Right lobe of liver (tissue), 6 donors: ENCODE data around the gene CACNA2D1. TPM values are rescaled to one million over a fixed set of nuclear protein-coding genes. Genes with fewer than 3 reads are reported as not detected.

ENCODE experiments used
- ATAC-seq, 4 donors: fragments of 200-7000 bp; cut with Tn5 transposase; one replicate each; pipeline ENCODE4 v1.9.1; 2020; ENCODE audit warnings: mild to moderate bottlenecking in 4 of 4, moderate library complexity in 4 of 4
- DNase-seq, 3 donors: peaks; one replicate each; pipeline ENCODE4 v3.0.0-alpha.2; 2020
- H3K27ac ChIP-seq, 3 donors: fragments of 200-600 bp; one replicate each; pipeline ENCODE4 v1.8.0; 2022
- H3K27me3 ChIP-seq, 2 donors: fragments of 200-600 bp; one replicate each; pipeline ENCODE4 v1.8.0; 2022
- H3K36me3 ChIP-seq, 4 donors: fragments of 200-600 bp; sonication (generic) in 1 of 4; one replicate each; pipeline versions ENCODE4 v1.5.1 to v1.8.0; 2017 to 2022; ENCODE audit warnings: control low read depth in 1 of 4
- H3K4me1 ChIP-seq, 4 donors: fragments of 200-600 bp; sonication (generic) in 1 of 4; one replicate each; pipeline versions ENCODE4 v1.5.1 to v1.8.0; 2017 to 2022; ENCODE audit warnings: control low read depth in 1 of 4
- H3K4me3 ChIP-seq, 3 donors: fragments of 200-600 bp; one replicate each; pipeline ENCODE4 v1.8.0; 2022
- H3K9me3 ChIP-seq, 4 donors: fragments of 200-600 bp; sonication (generic) in 1 of 4; one replicate each; pipeline versions ENCODE4 v1.5.1 to v1.8.0; 2017 to 2022; ENCODE audit warnings: control low read depth in 1 of 4
- CTCF ChIP-seq, 4 donors: fragments of 200-600 bp in 3 of 4; fragments of 450-650 bp in 1 of 4; IDR thresholded peaks; one replicate each; pipeline versions ENCODE4 v1.5.1 to v1.8.0; 2016 to 2022; ENCODE audit warnings: antibody characterized with exemption in 4 of 4, mild to moderate bottlenecking in 2 of 4
- POLR2A ChIP-seq: fragments of 450-650 bp; IDR thresholded peaks from one replicate; pipeline ENCODE4 v1.6.1; 2017; ENCODE audit warnings: antibody characterized with exemption, mild to moderate bottlenecking
- whole genome bisulfite sequencing: methylation state at CpG from one replicate; pipeline ENCODE4 v1.1.6; 2018; ENCODE audit warnings: low coverage, low lambda C conversion rate; ENCODE audit not compliant: insufficient coverage; ENCODE audit errors: missing lambda C conversion rate; 5-methylcytosine and 5-hydroxymethylcytosine counted together
- intact Hi-C, 2 donors: fragments of 100-400 bp; cut with DNase I; formaldehyde crosslinking; loops; one replicate each; pipeline versions ENCODE4 v1.11.2 to v1.14.1; 2022
- total RNA-seq, 6 experiments: library from RNA; depleted of rRNA in 2 of 6; stranded (reverse); fragments of >200 nt in 2 of 6; fragmentation: NEBNext Ultra II Directional in 3 of 6; extraction: Animal tissue kit (Norgen Biotek cat#: 25700) in 3 of 6; gene quantifications; one replicate each; pipeline versions ENCODE4 v1.1.0 to v1.2.4, GENCODE V29; 2016 to 2023
- donor health status: DM: no; HTN: yes; CAD: no.
- donor health status: DM: no; HTN: no; CAD: no.
- donor health status: DM: no; HTN: no; CAD: no.
- donor health status: DM: no; HTN: yes; CAD: no.
- donor health status: DM: no; HTN: yes; CAD: no.

The CACNA2D1 gene
- total RNA-seq, 6 experiments from 2014 or later, result 1.3 to 6.0 (median 2.2) TPM

GRCh38 chr7:82158327-82158726 lies 285.2 kb downstream of the CACNA2D1 start:
- ATAC-seq (no peak), DNase-seq (no peak)
- H3K9me3 ChIP-seq, result no peaks in the 10 kb centered on the region
- H3K27ac ChIP-seq, result no peak overlapping the region
- H3K27me3 ChIP-seq, result no peaks in the 10 kb centered on the region
- H3K4me3 ChIP-seq, result no peak overlapping the region
- H3K36me3 ChIP-seq, result no peaks in the 10 kb centered on the region
- intact Hi-C loops, result no loop called here
- no peak for TF ChIP-seq POLR2A
- TF ChIP-seq CTCF (IDR thresholded peaks at IDR 0.05), result no peak
- no peaks in the 10 kb centered on the region for H3K4me1 ChIP-seq

DNA sequence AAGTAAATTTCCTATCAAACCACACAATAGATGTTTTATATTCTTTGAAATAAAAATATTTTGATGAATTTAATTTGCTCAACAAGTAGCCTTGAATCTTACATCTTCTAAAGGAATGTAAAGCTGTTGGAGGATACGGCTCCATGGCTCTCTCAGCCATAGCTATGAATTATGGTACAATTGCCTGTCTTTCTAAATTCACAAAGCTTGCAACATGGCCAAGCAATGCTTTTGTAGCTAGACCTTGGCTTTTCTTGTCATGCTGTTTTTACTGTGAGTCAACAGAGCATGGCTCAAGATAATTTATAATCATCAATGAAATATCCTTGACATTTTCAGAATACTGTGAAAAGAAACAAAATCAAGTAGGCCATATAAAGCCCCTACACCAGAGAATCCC lies 286.7 kb downstream of the CACNA2D1 start:
- no peak for TF ChIP-seq POLR2A
- TF ChIP-seq CTCF (IDR thresholded peaks at IDR 0.05), result no peak
- no peaks in the 10 kb centered on the region for H3K36me3 ChIP-seq
- H3K27me3 ChIP-seq, result no peaks in the 10 kb centered on the region
- no peak for DNase-seq
- H3K4me3 ChIP-seq, result no peak overlapping the region
- no peaks in the 10 kb centered on the region for H3K9me3 ChIP-seq
- H3K4me1 ChIP-seq, result no peaks in the 10 kb centered on the region
- 58% methylated on average over 1 of the region's 1 CpG for WGBS
- no peak for ATAC-seq
- H3K27ac ChIP-seq, result no peak overlapping the region
- intact Hi-C loops, result no loop called here

DNA sequence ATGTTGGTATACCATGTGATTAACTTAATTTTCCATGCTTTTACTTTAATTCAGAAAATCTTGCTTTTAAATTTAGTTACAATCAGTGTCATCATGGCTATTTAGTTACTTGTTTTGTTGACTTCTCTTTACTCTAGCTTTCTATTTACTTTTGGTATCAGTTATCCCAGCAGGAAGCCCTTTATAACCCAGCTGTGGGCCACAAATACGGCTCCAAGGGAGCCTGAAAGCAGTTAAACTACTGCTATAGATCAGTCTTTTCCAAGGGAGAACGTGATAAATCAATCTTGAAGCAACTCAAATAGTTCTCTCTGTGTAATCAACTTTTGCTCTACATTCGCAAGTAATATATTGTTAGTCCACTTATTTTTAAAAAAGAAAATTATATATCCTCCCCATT lies 287.4 kb downstream of the CACNA2D1 start:
- Histone ChIP-seq H3K27ac (no peak overlapping the region), H3K4me1 (no peaks in the 10 kb centered on the region), H3K27me3 (no peaks in the 10 kb centered on the region), H3K36me3 (no peaks in the 10 kb centered on the region), H3K9me3 (no peaks in the 10 kb centered on the region), H3K4me3 (no peak overlapping the region)
- intact Hi-C loops, result no loop called here
- ATAC-seq (no peak), DNase-seq (no peak)
- no peak for TF ChIP-seq POLR2A
- TF ChIP-seq CTCF (IDR thresholded peaks at IDR 0.05), result no peak
- 22% methylated on average over 3 of the region's 3 CpGs for WGBS

GRCh38 chr7:82154728-82155127 lies 288.8 kb downstream of the CACNA2D1 start:
- intact Hi-C loops, result no loop called here
- DNase-seq (no peak), ATAC-seq (no peak)
- H3K4me3 ChIP-seq, result no peak overlapping the region
- no peaks in the 10 kb centered on the region for H3K4me1 ChIP-seq
- no peaks in the 10 kb centered on the region for H3K36me3 ChIP-seq
- TF ChIP-seq CTCF (IDR thresholded peaks at IDR 0.05) (no peak), POLR2A (no peak)
- H3K27me3 ChIP-seq, result no peaks in the 10 kb centered on the region
- H3K9me3 ChIP-seq, result no peaks in the 10 kb centered on the region
- no peak overlapping the region for H3K27ac ChIP-seq
- WGBS, result 40% methylated on average over 2 of the region's 2 CpGs

DNA sequence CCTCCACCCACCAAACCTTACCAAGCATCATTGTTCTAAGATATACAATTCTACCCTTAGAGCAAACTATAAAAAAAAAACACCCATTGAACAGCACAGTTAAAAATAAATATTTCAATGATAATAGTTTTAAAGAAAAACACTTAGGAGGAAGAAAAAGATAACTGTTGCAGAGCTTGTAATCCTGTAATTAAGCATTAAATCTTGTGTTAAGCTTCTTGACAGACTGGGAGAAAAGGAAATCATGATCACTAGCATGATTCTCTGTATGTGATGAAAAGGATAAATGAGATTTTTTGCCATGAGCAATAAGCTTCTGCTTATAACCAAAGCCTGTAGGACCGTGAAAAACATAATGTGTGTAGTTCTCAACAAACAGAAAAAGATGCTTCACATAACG lies 289.8 kb downstream of the CACNA2D1 start:
- intact Hi-C loops, result no loop called here
- Histone ChIP-seq H3K4me1 (no peaks in the 10 kb centered on the region), H3K4me3 (no peak overlapping the region), H3K27me3 (no peaks in the 10 kb centered on the region), H3K9me3 (no peaks in the 10 kb centered on the region), H3K27ac (no peak overlapping the region), H3K36me3 (no peaks in the 10 kb centered on the region)
- DNase-seq (no peak), ATAC-seq (no peak)
- TF ChIP-seq CTCF (IDR thresholded peaks at IDR 0.05), result no peak
- no peak for TF ChIP-seq POLR2A
- WGBS, result 51% methylated on average over 2 of the region's 2 CpGs
